ENCODE data around the gene PEX11B. TPM values are rescaled to one million over a fixed set of nuclear protein-coding genes. Genes with fewer than 3 reads are reported as not detected.
"Not testable (repeated sequence)": the region's sequence is repeated elsewhere in the genome, so short reads cannot be mapped to it uniquely, and the experiment has no call there.

Gene PEX11B
- total RNA-seq, 1 experiment from 2014 or later: 27.4 TPM

DNA sequence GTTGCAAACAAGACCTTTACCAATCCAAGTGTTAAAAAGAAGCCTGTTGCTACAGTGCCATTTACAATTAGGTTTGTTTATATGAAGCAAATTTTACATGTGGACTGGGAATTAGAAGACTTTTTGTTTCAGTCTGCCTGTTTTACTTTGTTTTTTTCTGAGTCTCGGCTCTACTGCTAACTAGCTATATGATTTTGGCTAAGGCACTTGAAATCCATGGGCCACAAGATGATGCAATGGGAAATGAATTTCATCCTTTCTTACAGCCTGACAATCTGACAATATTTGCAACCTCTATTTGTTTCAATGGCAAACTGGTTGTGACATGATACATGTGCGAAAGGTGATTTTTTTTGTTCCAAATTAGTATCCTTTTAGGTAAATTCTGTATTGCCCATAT, 3.7 kb upstream of the PEX11B start:
- Histone ChIP-seq H3K27me3 (ENCODE audit: control insufficient read depth, insufficient read depth, low read length) (no peaks in the 10 kb centered on the region), H3K4me3 (ENCODE audit: low read depth in 2 of 2, low read length in 2 of 2) (no peak overlapping the region), H3K27ac (ENCODE audit: low read length) (peak overlapping the region; percentile 63), H3K36me3 (ENCODE audit: control insufficient read depth, insufficient read depth, low read length) (peaks cover 16% of the 10 kb centered on the region), H3K9me3 (ENCODE audit: control insufficient read depth, insufficient read depth, low read depth, low read length) (no peaks in the 10 kb centered on the region), H3K4me1 (ENCODE audit: control insufficient read depth, insufficient read depth, low read length) (peaks cover 20% of the 10 kb centered on the region)
- ChIA-PET POLR2A (interaction anchor here (1.1 kb wide), 1 partner anchor 42 kb away, joined by 3 read pairs; the partner anchor contains the start of genes ANKRD34A and POLR3GL), CTCF (no interaction called here)
- no TSS peak for BruUV-seq (replicated peaks)
- in situ Hi-C loops (cut with HindIII; ENCODE audit: low pct_unique_long_range_greater_than_20kb, low sequenced_read_pairs) (no loop called here), intact Hi-C loops (cut with micrococcal nuclease; ENCODE audit: unreplicated experiment) (no loop called here)
- ATAC-seq: no peak
- no peak for DNase-seq (ENCODE audit: low read depth, low spot score)
- TF ChIP-seq, protein P1, sequence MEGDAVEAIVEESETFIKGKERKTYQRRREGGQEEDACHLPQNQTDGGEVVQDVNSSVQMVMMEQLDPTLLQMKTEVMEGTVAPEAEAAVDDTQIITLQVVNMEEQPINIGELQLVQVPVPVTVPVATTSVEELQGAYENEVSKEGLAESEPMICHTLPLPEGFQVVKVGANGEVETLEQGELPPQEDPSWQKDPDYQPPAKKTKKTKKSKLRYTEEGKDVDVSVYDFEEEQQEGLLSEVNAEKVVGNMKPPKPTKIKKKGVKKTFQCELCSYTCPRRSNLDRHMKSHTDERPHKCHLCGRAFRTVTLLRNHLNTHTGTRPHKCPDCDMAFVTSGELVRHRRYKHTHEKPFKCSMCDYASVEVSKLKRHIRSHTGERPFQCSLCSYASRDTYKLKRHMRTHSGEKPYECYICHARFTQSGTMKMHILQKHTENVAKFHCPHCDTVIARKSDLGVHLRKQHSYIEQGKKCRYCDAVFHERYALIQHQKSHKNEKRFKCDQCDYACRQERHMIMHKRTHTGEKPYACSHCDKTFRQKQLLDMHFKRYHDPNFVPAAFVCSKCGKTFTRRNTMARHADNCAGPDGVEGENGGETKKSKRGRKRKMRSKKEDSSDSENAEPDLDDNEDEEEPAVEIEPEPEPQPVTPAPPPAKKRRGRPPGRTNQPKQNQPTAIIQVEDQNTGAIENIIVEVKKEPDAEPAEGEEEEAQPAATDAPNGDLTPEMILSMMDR (IDR thresholded peaks at IDR 0.05): no peak
- TF ChIP-seq SIN3A (IDR thresholded peaks at IDR 0.05; ENCODE audit: borderline replicate concordance, insufficient read depth, low read depth, low read length) (no peak), POLR2AphosphoS5 (IDR thresholded peaks at IDR 0.05; ENCODE audit: low read depth, low read length) (no peak), TCF7L2 (IDR thresholded peaks at IDR 0.05; ENCODE audit: low read depth, low read length) (no peak)
- TF ChIP-seq, protein P2, sequence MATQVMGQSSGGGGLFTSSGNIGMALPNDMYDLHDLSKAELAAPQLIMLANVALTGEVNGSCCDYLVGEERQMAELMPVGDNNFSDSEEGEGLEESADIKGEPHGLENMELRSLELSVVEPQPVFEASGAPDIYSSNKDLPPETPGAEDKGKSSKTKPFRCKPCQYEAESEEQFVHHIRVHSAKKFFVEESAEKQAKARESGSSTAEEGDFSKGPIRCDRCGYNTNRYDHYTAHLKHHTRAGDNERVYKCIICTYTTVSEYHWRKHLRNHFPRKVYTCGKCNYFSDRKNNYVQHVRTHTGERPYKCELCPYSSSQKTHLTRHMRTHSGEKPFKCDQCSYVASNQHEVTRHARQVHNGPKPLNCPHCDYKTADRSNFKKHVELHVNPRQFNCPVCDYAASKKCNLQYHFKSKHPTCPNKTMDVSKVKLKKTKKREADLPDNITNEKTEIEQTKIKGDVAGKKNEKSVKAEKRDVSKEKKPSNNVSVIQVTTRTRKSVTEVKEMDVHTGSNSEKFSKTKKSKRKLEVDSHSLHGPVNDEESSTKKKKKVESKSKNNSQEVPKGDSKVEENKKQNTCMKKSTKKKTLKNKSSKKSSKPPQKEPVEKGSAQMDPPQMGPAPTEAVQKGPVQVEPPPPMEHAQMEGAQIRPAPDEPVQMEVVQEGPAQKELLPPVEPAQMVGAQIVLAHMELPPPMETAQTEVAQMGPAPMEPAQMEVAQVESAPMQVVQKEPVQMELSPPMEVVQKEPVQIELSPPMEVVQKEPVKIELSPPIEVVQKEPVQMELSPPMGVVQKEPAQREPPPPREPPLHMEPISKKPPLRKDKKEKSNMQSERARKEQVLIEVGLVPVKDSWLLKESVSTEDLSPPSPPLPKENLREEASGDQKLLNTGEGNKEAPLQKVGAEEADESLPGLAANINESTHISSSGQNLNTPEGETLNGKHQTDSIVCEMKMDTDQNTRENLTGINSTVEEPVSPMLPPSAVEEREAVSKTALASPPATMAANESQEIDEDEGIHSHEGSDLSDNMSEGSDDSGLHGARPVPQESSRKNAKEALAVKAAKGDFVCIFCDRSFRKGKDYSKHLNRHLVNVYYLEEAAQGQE (IDR thresholded peaks at IDR 0.05; ENCODE audit: insufficient read depth in 1 of 2, low read depth in 2 of 2, low read length in 1 of 2): no peak

DNA sequence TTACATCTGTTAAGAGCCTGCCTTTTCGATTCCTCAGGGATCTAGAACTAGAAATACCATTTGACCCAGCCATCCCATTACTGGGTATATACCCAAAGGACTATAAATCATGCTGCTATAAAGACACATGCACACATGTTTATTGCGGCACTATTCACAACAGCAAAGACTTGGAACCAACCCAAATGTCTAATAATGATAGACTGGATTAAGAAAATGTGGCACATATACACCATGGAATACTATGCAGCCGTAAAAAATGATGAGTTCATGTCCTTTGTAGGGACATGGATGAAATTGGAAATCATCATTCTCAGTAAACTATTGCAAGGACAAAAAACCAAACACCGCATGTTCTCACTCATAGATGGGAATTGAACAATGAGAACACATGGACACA, 1.8 kb upstream of the PEX11B start:
- Histone ChIP-seq H3K4me1 (ENCODE audit: control insufficient read depth, insufficient read depth, low read length) (peaks cover 19% of the 10 kb centered on the region), H3K36me3 (ENCODE audit: control insufficient read depth, insufficient read depth, low read length) (peaks cover 10% of the 10 kb centered on the region), H3K4me3 (ENCODE audit: low read depth in 2 of 2, low read length in 2 of 2) (peak overlapping the region; percentile 92 to 94)
- DNase-seq (ENCODE audit: low read depth, low spot score); in situ Hi-C loops (cut with HindIII; ENCODE audit: low pct_unique_long_range_greater_than_20kb, low sequenced_read_pairs); CTCF ChIA-PET; H3K9me3 ChIP-seq (ENCODE audit: control insufficient read depth, insufficient read depth, low read depth, low read length); H3K27me3 ChIP-seq (ENCODE audit: control insufficient read depth, insufficient read depth, low read length); POLR2A ChIA-PET; intact Hi-C loops (cut with micrococcal nuclease; ENCODE audit: unreplicated experiment); H3K27ac ChIP-seq (ENCODE audit: low read length); ATAC-seq: not testable (repeated sequence)
- BruUV-seq (replicated peaks): TSS peak; percentile 94
